HFFc6 (cell line): ENCODE measurements around the gene AP1S3. TPM values are rescaled to one million over a fixed set of nuclear protein-coding genes. Genes with fewer than 3 reads are reported as not detected.
A peak's percentile ranks its signal among the peaks of the same experiment; 100 is the strongest.

Experiments
- DNase-seq: peaks from one replicate; pipeline ENCODE4 v3.0.0-alpha.2; 2018
- H3K27ac Mint-ChIP-seq: 2 replicates; pipeline ENCODE4 v1.8.0; 2020; ENCODE audit warnings: mild to moderate bottlenecking, mixed read lengths
- H3K27me3 Mint-ChIP-seq: 2 replicates; pipeline ENCODE4 v1.8.0; 2021; ENCODE audit warnings: mild to moderate bottlenecking, moderate library complexity, mixed read lengths; ENCODE audit not compliant: insufficient read depth
- H3K36me3 Mint-ChIP-seq: 2 replicates; pipeline ENCODE4 v1.8.0; 2021; ENCODE audit warnings: low read depth, mixed read lengths
- H3K4me1 Mint-ChIP-seq: 2 replicates; pipeline ENCODE4 v1.8.0; 2020; ENCODE audit warnings: low read depth, mixed read lengths
- H3K4me3 Mint-ChIP-seq: 2 replicates; pipeline ENCODE4 v1.8.0; 2020; ENCODE audit warnings: mild to moderate bottlenecking, moderate library complexity, mixed read lengths
- H3K9me3 Mint-ChIP-seq: 2 replicates; pipeline ENCODE4 v1.8.0; 2020; ENCODE audit warnings: mild to moderate bottlenecking, mixed read lengths
- CTCF ChIP-seq: fragments of 200-600 bp; sonication (generic); IDR thresholded peaks from 2 replicates; pipeline ENCODE4 v1.5.0; 2021; ENCODE audit warnings: antibody characterized with exemption, mild to moderate bottlenecking
- total RNA-seq, 6 experiments: library from RNA; stranded (reverse); fragmentation: NEBNext Ultra II Directional; extraction: Animal tissue kit (Norgen Biotek cat#: 25700); gene quantifications; 2 replicates in 1 of 6; 3 replicates in 5 of 6; pipeline ENCODE4 v1.2.3, GENCODE V29; 2021

Gene AP1S3
- total RNA-seq, 6 experiments from 2014 or later = 7.4 to 12.7 (median 9.9) TPM

- no peak overlapping the region for H3K27ac Mint-ChIP-seq
- no peak overlapping the region for H3K4me3 Mint-ChIP-seq
- no peaks in the 10 kb centered on the region for H3K9me3 Mint-ChIP-seq
- H3K27me3 Mint-ChIP-seq = peaks cover 2% of the 10 kb centered on the region; the same call in 1 of the 2 replicates
- no peak for DNase-seq
- TF ChIP-seq CTCF = no peak
- peaks cover 13% of the 10 kb centered on the region for H3K4me1 Mint-ChIP-seq
- H3K36me3 Mint-ChIP-seq = no peaks in the 10 kb centered on the region
These were observed 90.8 kb downstream of the AP1S3 start for GRCh38 chr2:223746611-223747010.

DNA sequence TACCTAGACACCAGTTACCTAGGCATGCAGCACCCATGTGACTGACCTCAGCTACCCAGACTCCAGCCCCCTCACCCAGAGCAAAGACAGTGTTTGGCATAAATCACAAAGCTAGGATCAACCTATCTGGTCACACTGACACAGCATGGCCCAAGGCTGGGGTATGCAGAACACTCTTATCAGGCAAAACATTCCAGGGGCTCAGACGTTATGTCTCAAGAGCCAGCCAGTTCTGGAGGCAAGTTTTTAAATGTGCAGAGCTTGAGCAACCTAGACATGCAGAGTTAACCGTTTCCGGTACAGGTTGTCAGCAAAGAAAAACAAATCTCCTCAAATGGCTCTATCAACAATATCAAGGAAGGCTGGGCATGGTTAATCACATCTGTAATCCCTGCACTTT, 92.8 kb downstream of the AP1S3 start:
- peaks cover 6% of the 10 kb centered on the region for H3K4me1 Mint-ChIP-seq
- H3K9me3 Mint-ChIP-seq = no peaks in the 10 kb centered on the region
- no peak for TF ChIP-seq CTCF
- H3K4me3 Mint-ChIP-seq = no peak overlapping the region
- H3K27ac Mint-ChIP-seq = no peak overlapping the region; the same call in 1 of the 2 replicates
- no peak for DNase-seq
- peaks cover 2% of the 10 kb centered on the region; the same call in 1 of the 2 replicates for H3K27me3 Mint-ChIP-seq
- H3K36me3 Mint-ChIP-seq = no peaks in the 10 kb centered on the region

GRCh38 chr2:223740679-223741078, 96.7 kb downstream of the AP1S3 start:
- no peak overlapping the region for H3K27ac Mint-ChIP-seq
- peaks cover 32% of the 10 kb centered on the region for H3K4me1 Mint-ChIP-seq
- no peak for TF ChIP-seq CTCF
- no peaks in the 10 kb centered on the region for H3K36me3 Mint-ChIP-seq
- H3K4me3 Mint-ChIP-seq = no peak overlapping the region
- no peaks in the 10 kb centered on the region for H3K9me3 Mint-ChIP-seq
- DNase-seq = no peak
- H3K27me3 Mint-ChIP-seq = no peaks in the 10 kb centered on the region; the same call in 1 of the 2 replicates

DNA sequence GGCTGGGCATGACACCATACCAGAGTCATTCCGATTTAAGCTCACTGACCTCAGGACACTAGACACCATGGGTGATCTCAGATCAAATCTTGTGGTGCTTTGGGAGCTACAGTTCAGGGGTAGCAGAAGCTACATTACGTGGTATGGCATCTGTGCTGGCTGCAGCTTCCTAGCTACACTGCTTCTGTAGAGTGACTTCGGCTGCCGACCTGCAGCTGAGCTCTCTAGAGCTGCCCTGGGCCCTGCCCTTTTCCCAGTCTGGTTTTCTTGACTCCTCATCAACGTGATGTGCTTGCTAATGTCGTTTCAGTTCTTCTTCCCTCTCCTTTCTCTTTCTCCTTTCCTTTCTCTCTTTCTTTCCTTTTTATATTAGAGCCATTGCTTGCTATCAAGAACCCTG, 100.2 kb downstream of the AP1S3 start:
- peak overlapping the region; percentile 91 for H3K27ac Mint-ChIP-seq
- H3K27me3 Mint-ChIP-seq = no peaks in the 10 kb centered on the region; the same call in 1 of the 2 replicates
- TF ChIP-seq CTCF = no peak

GRCh38 chr2:223736488-223736887, 100.9 kb downstream of the AP1S3 start:
- no peaks in the 10 kb centered on the region for H3K36me3 Mint-ChIP-seq

More for the DNA sequence above, 100.2 kb downstream of the AP1S3 start:
- no peak for DNase-seq
- H3K4me3 Mint-ChIP-seq = no peak overlapping the region
- peaks cover 36% of the 10 kb centered on the region for H3K4me1 Mint-ChIP-seq
- H3K36me3 Mint-ChIP-seq = no peaks in the 10 kb centered on the region
- H3K9me3 Mint-ChIP-seq = no peaks in the 10 kb centered on the region

More at GRCh38 chr2:223736488-223736887, 100.9 kb downstream of the AP1S3 start:
- no peak overlapping the region for H3K4me3 Mint-ChIP-seq
- no peaks in the 10 kb centered on the region; the same call in 1 of the 2 replicates for H3K27me3 Mint-ChIP-seq
- peak overlapping the region; percentile 91 for H3K27ac Mint-ChIP-seq
- H3K4me1 Mint-ChIP-seq = peaks cover 41% of the 10 kb centered on the region
- no peak for TF ChIP-seq CTCF
- DNase-seq = no peak
- H3K9me3 Mint-ChIP-seq = no peaks in the 10 kb centered on the region
